ENCODE measurements around the gene GARNL3.

GARNL3 gene

DNA sequence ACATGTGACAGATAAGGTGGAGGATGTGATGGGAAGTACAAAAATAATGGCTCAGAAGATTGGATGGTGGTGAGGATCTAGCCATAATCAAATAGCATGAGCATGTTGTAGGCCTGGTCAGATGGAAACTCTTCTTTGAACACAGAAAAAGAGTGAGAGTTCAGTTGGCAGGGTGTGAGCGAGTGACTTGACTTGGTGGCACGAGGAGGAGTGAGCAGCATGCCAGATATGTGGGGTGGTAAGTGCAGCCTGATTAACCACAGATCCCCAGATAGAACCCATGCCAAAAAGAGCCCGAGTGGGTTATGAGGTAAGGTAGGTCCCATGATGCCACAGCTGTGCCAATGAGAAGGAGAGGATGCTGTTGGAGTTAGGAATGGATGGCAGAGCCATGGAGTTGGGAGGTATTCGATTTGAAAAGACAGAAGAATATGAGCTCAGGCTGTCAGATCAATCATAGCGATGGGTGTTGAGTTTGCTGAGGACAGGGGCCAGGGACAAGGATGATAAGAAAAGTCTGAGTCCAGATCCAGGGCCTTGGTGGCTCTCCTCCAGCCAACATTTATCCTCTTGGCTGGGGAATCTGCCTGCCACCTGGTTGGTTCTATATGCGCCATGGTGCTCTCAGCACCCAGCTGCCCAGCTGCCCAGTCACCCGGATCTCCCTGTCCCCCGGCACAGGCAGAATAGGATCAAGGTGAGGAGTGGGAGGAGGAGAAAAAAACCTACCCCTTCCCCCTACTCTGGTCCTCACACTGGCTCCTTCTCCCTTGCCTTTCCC is 16.5 kb downstream of the GARNL3 start:
- no peak for DNase-seq

DNA sequence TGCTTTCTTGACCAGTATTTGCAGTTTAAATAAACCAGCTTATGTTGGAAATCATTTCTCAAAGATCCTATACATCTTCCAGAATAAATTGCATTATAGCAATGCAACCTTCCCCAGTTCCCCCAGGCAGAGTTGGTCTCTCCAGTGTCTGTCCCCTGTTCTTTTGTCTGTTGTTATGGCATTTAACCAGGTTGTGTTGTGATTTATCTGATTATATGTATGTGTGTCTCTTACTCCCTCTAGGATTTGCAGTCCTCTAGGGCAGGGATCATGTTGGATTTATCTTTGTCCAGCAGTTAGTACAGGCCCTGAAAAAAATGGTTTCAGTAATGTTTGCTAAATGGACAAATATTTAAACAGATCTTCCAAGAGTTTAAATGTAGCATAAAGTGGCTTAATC is 17.3 kb downstream of the GARNL3 start:
- no peak for DNase-seq

DNA sequence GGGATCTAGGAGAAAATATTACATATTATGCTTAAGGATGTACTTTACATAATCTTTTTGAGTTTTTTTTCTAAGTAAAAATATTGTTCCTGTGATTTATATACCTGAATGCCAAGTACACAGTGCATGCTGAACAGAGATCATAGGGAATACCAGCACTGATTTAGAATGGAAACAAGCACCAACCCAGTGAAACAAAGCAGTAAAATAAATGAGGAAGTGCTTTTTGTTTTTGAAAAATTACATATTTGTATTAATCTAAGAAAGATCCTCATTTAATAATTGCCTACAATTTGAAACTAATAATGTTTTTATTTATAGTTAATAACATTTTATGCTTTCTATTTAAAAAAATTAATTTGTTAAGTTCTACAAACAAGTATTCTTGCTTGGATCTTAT is 18.0 kb downstream of the GARNL3 start:
- DNase-seq = no peak

DNA sequence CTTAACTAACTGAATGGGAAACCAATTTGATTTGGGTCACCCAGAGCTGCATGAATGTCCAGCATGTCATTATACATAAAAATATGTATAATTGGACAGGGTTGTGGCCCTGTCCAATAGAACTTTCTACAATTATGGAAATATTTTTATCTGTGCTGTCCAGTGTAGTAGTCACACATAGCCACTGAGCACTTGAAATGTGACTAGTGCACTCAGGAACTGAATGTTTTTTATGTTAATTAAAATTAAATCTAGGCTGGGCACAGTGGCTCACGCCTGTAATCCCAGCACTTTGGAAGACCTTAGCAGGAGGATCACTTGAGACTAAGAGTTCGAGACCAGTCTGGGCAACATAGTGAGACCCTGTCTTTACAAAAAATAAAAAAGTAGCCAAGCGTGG is 18.6 kb downstream of the GARNL3 start:
- no peak for DNase-seq

DNA sequence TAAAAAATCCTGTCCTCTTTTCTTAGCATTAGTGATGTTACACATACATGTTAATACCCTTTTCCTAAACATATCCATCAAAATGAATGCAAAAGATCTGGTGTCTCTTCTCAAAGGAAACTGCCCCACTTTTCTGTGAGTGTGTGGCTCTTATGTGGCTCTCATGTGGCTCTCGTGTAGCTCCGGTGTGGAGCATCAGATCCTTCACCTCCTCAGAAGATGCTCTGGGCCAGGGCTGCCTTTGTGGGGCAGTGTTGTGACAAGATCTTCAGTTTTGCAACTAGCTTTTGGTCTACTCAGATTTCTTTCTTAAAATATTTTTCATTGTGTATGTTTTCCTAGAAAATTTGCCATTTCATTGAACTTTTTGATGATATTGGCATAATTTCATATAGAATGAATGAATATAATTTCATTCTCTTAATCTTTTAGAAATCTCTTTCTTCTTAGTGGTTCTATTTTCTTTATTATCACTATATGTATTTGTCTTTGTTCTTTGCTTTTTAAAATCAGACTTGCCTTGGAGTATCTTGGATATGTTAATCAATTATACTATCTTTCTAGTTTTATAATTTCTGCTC is 19.4 kb downstream of the GARNL3 start:
- peak; percentile 4 for DNase-seq

DNA sequence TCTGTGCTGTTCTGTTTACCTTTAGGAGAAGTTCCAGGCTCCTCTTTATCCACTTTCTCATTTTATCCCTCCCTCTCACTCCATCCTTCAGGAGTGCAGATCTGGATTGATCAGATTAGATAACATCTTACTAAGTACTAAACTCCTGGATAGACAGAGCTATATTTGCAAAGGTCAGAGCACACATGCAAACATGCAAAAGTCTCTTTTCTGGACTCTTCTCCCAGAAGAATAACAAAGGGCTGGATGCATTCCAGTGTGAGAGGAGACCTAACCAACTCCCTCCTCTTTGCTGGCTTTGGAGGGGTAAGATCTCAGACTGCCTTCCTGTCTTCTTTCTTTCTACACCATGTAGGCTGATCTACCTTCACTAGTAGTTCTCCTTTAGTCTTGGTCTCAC is 21.4 kb downstream of the GARNL3 start:
- DNase-seq = no peak

DNA sequence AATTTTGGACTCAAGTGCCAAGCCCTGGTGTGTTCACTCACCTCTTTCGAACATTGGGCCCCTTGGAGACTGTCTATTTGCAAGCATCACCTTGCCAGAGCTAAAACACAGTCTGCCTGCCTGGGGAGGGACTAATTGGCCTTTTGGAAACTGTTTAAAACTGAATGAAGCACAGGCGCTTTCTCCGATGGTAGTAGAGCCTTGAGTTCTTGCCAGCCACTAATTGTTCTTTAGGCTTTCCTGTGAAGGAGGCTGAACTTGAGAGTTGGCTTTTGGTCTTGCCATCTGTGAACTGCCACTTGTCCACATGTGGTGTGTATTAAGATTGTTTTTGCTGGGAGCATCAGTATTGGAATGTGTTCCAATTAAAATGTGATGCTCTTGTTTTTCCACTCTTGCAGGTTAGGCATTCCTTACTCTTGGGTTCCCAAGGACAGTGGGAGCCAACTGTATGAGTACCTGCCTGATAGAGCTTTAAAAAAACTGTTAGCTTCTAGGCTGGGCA is 26.0 kb downstream of the GARNL3 start:
- DNase-seq = no peak

DNA sequence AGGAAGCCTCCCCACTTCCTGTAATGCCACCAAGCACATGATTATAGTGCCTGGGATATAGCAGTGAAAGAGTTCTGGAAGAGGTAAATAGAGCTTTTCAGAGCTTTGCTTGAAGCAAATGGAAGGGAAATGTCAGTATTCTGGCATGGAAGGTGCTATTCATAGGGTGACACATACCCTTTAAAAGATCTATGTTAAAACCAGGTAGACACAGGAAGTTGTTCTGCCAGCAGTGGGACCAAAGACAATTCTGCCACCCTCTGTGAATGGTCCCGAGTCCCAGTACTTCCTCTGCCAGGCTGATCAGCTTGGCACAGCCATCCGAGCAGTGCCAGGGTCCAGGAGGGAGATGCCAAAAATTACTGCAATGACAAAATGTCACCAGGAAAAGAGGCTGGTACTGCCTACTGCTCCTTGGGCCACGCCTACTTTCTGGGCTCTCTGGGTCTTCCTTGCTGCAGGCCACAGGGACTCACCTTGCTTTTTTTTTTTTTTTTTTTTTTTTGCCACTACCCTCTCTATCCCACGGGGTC is 26.7 kb downstream of the GARNL3 start:
- no peak for DNase-seq

DNA sequence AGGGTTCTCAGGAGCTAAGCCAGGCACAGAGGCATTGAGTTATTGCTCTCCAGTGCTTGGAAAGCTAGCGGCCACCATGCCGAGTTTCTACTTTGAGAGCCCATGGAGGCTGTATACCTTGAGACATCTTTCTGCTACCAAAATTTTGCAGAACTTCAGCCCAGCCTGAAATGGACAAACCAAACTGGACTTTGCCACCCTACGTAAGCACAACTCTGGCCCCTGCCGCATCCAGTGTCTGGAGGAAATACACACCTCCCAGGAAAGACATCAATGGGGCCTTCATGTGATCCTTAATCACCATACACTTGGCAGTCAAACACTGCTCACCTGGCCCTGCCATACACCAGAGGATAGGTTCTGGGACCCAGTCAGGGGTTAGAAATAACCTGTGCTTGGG is 27.8 kb downstream of the GARNL3 start:
- no peak for DNase-seq

DNA sequence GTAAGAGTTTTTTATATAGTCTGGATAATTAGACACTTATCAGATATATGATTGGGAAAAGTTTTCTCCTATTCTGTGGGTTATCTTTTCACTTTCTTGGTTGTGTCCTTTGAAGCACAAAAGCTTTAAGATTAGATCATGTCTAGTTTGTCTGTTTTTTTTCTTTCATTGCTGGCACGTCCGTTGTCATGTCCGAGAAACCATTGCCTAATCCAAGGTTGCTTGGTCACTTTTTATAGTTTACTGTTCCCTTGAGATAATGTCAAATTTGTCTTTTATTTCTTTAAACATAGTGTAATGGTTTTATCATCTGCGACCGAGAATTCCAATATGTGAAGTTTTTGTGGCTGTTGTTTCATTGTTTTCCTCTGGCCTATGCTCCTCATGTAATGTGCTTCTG is 28.8 kb downstream of the GARNL3 start:
- no peak for DNase-seq

DNA sequence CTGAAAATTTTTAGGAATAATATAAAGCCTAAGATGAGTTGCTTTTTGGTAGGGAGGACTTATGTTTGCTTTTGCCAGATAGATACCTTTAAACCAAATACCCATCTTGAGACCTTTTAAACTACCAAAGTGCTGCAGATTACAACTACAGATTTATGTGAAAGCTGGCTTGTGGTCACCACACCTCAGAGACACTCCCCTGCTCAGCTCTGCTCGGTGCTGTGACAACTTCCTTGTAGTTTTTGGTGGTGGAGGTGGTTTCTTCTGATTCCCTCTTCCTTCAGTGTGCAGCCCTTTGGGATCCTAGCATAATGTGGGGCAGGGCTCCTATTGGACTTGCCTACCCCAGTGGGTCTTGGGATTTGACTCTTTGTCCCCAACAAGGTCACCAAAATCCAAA is 29.2 kb downstream of the GARNL3 start:
- no peak for DNase-seq

DNA sequence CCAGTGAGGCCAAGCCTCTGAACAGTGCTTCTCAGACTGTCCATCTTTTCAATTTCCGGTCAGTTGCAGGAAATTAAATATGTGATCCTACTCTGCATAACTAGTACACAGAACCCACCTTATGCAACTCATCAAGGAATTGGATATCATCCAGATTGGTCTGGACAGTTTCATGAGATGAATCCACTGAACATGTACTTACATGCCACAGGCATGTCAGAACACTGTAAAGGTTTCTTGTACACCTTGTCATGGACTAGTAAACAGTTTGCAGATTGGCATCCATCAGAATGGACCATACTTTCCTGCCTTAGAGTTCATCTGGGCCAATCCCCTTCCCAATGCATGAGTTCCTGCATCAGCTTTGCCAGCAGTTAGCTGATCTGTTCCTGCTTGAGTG is 30.4 kb downstream of the GARNL3 start:
- no peak for DNase-seq

DNA sequence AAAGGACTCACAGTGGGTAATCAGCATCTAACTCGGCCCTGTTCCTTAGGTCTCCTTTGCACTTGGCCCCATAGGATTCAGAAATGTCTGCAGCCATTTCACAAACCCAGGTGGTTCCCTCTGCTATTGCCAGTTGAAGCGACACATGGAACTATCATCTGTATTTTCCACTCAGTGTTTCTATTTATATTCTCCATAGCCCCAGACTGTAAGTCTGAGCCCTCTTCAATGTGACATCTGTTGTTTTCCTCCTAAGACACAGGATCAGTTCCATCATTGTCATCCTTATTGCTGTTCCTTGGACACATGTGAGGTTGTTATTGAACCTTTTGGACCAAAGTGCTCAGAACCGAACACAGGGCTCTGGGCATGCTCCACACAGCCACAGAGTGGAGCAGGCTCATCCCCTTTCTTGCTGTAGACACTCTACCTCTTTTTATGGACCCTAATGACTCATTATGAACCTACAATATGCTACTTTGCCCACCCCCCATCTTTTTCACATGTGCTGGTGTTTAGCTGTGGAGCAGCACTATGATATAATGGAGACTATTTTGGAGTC is 36.4 kb downstream of the GARNL3 start:
- DNase-seq = no peak

DNA sequence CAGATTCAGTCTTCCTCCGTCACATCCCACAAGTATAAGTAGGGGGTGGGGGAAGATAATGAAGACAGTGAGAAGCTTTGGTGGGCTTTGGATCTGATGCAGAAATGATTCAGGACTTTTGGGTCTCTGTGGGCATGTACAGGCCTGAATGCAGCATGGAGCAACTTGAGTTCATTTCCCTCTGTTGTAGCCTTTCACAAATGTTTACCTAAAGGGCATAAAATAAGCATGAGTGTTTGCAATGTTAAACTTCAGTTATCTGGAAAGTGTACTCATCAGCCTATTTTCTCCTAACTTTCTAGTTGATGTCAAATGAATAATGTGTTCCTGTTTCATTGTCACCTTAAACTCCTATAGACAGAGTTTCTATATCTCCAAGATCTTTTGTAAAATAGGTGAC is 39.3 kb downstream of the GARNL3 start:
- no peak for DNase-seq

DNA sequence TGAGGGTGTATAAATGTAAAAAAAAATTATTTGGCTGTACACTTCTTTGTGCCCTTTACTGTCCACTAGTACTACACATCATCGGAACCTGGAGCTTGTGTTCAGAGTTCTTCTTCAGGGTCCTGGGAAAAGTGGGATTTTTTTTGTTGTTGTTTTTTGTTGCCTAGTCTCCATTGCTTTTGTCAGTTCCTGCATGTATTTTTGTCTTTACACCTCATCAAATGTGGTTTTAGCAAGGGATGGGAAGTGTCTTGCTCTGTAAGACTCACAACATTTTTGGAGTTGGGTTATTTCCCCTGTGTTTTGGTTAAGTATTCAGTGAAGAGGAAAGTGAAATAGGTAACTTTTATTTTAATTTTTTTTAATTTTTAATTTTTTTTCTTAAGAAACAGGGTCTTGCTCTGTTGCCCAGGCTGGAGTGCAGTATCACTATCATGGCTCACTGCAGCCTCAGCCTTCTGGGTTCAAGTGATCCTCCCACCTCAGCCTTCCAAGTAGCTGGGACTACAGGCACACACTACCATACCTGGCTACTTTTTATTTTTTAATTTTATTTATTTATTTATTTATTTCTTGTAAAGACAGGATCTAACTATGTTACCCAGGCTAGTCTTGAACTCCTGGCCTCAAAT is 40.7 kb downstream of the GARNL3 start:
- no peak for DNase-seq

DNA sequence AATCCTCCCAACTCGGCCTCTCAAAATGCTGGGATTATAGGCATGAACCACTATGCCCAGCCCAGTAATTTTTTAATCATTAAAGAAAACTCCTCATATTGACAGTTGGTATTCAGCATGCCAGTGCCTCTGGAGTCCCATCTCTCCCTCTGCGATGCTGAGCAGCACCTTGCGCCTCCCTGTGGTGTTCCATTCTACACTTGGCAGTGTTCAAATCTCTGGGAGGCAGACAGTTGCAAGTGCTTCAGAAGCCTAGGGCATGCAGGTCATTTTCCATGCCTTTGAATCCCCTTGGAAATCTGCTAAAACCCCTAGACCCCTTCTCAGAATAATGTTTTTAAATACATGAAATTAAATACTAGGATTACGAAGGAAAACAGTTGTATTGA is 41.3 kb downstream of the GARNL3 start:
- no peak for DNase-seq

DNA sequence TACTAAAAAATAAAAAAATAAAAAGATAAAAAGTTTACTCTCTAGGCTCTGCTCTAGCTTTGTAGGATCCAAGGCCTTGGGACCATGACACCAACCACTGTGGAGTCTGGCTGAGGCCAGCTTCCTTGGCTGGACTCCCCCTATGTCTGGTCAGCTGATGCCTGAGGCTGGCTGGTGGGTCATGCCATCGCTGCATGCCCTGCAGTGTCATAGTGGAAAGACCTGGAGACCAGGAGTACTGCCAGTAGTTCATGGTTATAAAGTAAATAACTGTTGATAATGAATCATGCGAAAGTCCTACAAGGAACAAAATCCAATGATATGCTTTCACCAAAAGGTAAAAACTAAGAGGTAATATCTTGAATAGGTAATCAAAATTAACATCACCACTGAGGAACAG is 43.2 kb downstream of the GARNL3 start:
- no peak for DNase-seq

DNA sequence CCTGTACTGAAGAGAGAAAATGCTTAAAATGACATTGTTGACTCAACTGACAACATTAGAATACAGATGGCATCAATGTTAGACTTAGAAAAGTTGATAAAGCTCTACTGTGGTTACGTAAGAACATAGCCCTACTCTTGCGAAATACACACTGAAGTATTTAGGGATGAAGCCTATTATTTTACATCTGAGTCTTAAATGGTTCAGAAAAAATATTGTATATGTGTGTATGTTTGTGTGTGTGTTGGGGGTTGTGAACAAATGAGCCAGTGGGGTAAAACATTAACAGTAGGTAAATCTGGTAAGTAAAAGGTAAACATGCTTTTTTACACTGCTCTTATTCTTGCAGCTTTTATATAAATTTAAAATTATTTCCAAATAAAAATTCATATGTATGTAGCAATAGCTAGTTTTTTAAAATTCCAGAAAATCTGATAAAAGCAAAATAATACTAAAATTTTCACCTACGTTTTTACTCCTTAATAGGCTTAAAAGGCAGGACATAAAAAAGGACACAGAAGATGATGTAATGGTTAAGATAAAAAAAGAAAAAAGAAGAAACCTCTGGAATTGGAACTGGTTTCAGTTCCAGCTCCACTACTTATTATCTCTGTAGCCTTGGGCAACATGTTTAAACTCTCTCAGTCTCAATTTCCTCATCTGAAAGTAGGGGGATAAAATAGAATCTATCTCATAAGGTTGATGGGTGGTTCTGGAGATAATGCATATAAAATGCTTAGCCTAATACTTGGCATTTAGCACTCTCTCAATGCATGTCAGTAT is 44.3 kb downstream of the GARNL3 start:
- no peak for DNase-seq

DNA sequence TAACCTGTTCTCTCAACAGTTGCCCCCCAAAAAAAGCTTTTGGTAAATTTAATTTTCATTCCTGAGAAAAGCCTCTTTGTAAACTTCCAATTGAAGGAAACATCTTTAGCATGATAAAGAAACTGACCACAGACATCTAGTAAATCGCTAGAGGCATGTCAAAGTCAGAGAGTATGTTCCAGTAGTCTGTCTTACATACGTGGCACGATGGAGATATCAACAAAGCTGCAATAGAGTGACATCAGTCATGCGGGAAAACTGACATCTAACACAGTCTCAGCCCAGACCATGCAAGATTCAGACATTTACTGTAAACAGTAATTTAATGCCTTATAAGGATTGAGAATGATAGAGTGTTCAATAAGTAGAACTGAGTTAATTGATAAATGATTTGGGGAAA is 45.1 kb downstream of the GARNL3 start:
- DNase-seq = no peak

DNA sequence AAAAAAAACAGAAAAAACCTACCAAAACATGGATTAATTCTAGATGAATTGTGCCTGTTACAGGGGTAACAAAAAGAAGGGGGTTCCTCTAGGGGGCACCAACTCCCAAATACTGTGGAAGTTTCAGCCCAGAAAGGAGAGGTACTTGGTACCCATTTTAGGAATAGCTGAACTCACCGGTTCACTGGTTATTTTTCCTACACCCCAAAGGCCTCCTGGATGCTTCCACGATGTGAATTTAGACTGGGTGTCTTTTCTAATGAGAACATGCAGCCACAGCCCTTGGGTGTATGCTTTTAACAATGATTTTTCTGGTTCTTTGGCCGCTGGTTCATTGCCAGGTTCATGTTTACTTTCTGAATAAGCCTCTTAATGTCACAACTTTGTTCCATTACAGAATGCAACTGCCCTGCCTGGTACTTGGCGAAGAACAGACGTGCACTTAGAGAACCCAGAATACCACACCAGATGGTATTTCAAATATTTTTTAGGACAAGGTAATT is 46.7 kb downstream of the GARNL3 start:
- DNase-seq = peak; percentile 4

DNA sequence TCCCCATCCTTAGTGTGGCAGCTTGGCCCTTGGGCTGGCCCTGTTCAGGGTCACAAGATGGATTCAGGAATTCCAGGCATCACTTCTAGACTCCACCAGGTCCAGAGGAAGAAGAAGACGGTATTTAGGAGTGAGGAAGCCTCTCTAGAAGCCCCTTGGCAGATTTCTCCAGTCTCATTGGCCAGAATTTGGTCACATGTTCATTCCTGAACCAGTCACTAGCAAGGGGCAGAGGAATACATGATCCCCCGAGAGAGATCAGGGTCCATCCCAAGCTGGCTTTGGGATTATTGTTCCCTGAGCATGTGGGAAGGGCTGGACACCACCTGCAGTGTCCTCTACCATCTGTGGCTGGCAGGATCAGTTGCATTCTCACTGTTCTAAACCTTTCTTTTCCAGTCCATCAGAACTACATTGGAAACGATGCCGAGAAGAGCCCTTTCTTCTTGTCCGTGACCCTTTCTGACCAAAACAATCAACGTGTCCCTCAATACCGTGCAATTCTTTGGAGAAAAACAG is 48.5 kb downstream of the GARNL3 start:
- DNase-seq = no peak

DNA sequence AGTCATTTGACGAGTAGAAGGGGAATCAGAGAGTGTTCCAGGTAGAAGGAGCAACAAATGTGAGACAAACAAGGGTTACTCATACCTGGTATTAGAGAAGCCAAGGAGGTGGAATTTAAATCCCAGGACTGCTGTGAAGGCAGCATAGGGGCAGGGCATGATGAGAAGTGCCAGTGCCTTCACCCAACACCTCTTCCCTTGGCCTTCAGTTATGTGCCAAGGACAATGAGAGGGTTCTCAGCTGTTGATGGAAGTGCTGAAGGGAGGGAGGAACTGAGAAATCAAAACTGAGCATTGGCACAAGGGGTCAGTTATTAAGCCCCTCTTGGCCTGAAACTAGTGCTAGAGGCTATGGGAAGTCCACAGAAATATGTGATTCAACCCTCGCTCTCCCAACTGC is 50.3 kb downstream of the GARNL3 start:
- DNase-seq = no peak
